ENCODE data around the gene BANF1.
A peak's percentile ranks its signal among the peaks of the same experiment; 100 is the strongest.

BANF1 gene

DNA sequence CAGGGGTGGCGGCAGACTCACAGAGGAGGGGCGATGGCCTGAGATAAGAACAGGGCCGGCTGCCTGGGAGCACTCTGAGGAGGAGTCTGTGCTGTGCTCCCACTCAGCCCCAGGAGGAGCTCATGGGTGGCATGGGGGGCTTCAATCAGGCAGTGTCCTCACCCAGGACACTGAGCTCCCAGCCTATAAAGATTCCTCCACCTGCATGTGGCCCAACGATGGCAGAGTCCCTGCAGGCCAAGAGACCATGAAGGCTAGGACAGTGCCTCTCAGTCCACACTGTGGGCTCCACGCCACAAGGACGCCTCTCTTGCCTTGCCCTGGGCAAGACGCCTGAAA lies 11.4 kb downstream of the BANF1 start:
- DNase-seq, result no peak
- H3K23ac ChIP-seq (ENCODE audit: low read length), result no peak overlapping the region
- H3K79me2 ChIP-seq (ENCODE audit: control insufficient read depth, insufficient read depth, low read length, poor library complexity), result peaks cover 3% of the 10 kb centered on the region
- H4K12ac ChIP-seq (ENCODE audit: low read depth, low read length), result no peak overlapping the region
- peak overlapping the region; percentile 95 for H4K91ac ChIP-seq (ENCODE audit: low read depth, low read length)
- H2BK5ac ChIP-seq (ENCODE audit: low read depth, low read length, poor library complexity), result peak overlapping the region; percentile 54
- H3K4me3 ChIP-seq (ENCODE audit: low read depth, low read length), result no peak overlapping the region
- no peak overlapping the region for H3K14ac ChIP-seq (ENCODE audit: low read length)
- H4K8ac ChIP-seq (ENCODE audit: low read depth, low read length), result peak overlapping the region; percentile 33
- peak overlapping the region; percentile 76 for H3K27ac ChIP-seq (ENCODE audit: low read depth, low read length)
- no peak overlapping the region for H2AFZ ChIP-seq (ENCODE audit: insufficient read depth, low read length, poor library complexity)
- peak overlapping the region; percentile 75 for H2AK5ac ChIP-seq (ENCODE audit: low read length)
- H3K27me3 ChIP-seq (ENCODE audit: insufficient read depth, low read length), result no peaks in the 10 kb centered on the region
- H3K9ac ChIP-seq (ENCODE audit: low read length), result no peak overlapping the region
- H3K4ac ChIP-seq (ENCODE audit: low read depth, low read length), result peak overlapping the region; percentile 0
- peaks cover 37 to 41% of the 10 kb centered on the region in 2 experiments for H3K4me1 ChIP-seq (ENCODE audit: control insufficient read depth in 1 of 2, insufficient read depth in 2 of 2, low read length in 2 of 2)
- no peaks in the 10 kb centered on the region for H3K36me3 ChIP-seq (ENCODE audit: control insufficient read depth in 1 of 2, insufficient read depth in 2 of 2, low read length in 2 of 2)
- WGBS (ENCODE audit: extremely low coverage, insufficient coverage, insufficient read length), result no CpG with 5 or more reads among the region's 7 CpGs
- peaks cover 19% of the 10 kb centered on the region for H3K79me1 ChIP-seq (ENCODE audit: low read length)
- peak overlapping the region; percentile 92 for H2BK120ac ChIP-seq (ENCODE audit: insufficient read depth, low read length, poor library complexity)
- H3K18ac ChIP-seq (ENCODE audit: low read length), result peak overlapping the region; percentile 75
- H2BK12ac ChIP-seq (ENCODE audit: low read length), result peak overlapping the region; percentile 95
- no peaks in the 10 kb centered on the region for H3K9me3 ChIP-seq (ENCODE audit: insufficient read depth, low read depth, low read length)
- no peak overlapping the region for H3K4me2 ChIP-seq (ENCODE audit: low read length)

DNA sequence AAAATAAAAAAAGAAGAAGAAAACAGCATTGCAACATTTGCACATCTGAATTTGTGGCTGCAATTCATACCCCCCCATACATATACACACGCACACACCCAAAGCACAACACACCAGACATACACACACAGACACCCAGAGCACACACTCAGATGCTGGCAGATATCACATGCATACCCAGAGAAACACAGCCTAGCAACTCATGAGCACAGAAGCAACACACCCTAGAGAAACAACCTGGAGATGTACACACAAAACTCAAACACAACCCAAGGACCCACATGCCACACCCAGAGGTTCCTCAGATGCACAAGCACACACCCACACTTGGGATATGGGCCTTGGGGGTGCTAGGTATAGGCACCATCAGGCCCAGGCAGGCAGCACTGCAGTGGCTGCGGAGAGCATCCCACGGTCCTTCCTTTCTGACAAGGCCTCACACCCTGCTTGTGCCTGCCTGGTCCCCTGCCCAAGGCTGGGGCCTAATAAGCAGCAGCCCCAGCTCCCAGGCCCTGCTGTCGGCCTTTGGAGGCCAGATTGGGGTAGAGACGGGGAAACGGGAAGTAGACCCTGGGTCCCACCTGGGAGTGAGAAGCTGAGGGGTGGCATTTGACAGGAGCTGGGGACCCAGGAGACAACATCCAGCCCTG lies 12.6 kb downstream of the BANF1 start:
- no peaks in the 10 kb centered on the region for H3K27me3 ChIP-seq (ENCODE audit: insufficient read depth, low read length)
- H3K27ac ChIP-seq (ENCODE audit: low read depth, low read length), result no peak overlapping the region
- H4K91ac ChIP-seq (ENCODE audit: low read depth, low read length), result no peak overlapping the region
- peak overlapping the region; percentile 42 for H2BK12ac ChIP-seq (ENCODE audit: low read length)
- no peak overlapping the region for H3K4me3 ChIP-seq (ENCODE audit: low read depth, low read length)
- no peak overlapping the region for H3K4ac ChIP-seq (ENCODE audit: low read depth, low read length)
- peak overlapping the region; percentile 24 for H3K9ac ChIP-seq (ENCODE audit: low read length)
- peaks cover 36 to 38% of the 10 kb centered on the region in 2 experiments for H3K4me1 ChIP-seq (ENCODE audit: control insufficient read depth in 1 of 2, insufficient read depth in 2 of 2, low read length in 2 of 2)
- H2BK5ac ChIP-seq (ENCODE audit: low read depth, low read length, poor library complexity), result no peak overlapping the region
- WGBS (ENCODE audit: extremely low coverage, insufficient coverage, insufficient read length), result no CpG with 5 or more reads among the region's 6 CpGs
- no peaks in the 10 kb centered on the region for H3K9me3 ChIP-seq (ENCODE audit: insufficient read depth, low read depth, low read length)
- no peak overlapping the region for H4K8ac ChIP-seq (ENCODE audit: low read depth, low read length)
- H3K36me3 ChIP-seq (ENCODE audit: control insufficient read depth in 1 of 2, insufficient read depth in 2 of 2, low read length in 2 of 2), result no peaks in the 10 kb centered on the region
- no peak overlapping the region for H3K4me2 ChIP-seq (ENCODE audit: low read length)
- H2AFZ ChIP-seq (ENCODE audit: insufficient read depth, low read length, poor library complexity), result no peak overlapping the region
- peaks cover 19% of the 10 kb centered on the region for H3K79me1 ChIP-seq (ENCODE audit: low read length)
- no peak for DNase-seq
- no peak overlapping the region for H2AK5ac ChIP-seq (ENCODE audit: low read length)
- H3K14ac ChIP-seq (ENCODE audit: low read length), result no peak overlapping the region
- no peak overlapping the region for H3K18ac ChIP-seq (ENCODE audit: low read length)
- no peak overlapping the region for H2BK120ac ChIP-seq (ENCODE audit: insufficient read depth, low read length, poor library complexity)
- H4K12ac ChIP-seq (ENCODE audit: low read depth, low read length), result no peak overlapping the region
- peaks cover 3% of the 10 kb centered on the region for H3K79me2 ChIP-seq (ENCODE audit: control insufficient read depth, insufficient read depth, low read length, poor library complexity)
- H3K23ac ChIP-seq (ENCODE audit: low read length), result no peak overlapping the region

DNA sequence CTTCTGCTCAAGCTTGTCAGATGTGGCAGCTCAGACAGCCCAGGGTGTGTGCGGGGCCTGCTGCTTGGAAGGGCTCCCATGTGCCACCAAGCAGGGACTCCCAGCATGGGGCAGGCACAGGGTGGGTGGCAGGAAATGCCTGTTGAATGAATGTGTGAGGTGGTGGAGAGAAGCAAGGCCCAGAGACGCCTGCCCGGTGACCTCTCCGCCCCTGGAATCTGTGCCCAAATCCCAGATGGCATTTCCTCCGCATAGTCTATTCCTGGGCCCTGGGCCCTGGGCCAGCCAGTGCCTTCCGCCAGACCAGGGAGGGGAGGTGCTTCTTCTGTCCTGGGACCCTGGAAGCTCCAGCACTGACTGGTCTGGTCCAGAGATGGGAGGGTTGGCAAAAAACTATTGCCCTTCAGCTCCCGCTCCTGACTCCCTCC lies 13.2 kb downstream of the BANF1 start:
- Histone ChIP-seq H4K12ac (ENCODE audit: low read depth, low read length) (no peak overlapping the region), H3K27ac (ENCODE audit: low read depth, low read length) (no peak overlapping the region), H3K79me2 (ENCODE audit: control insufficient read depth, insufficient read depth, low read length, poor library complexity) (peaks cover 3% of the 10 kb centered on the region), H3K4ac (ENCODE audit: low read depth, low read length) (no peak overlapping the region), H2BK12ac (ENCODE audit: low read length) (peak overlapping the region; percentile 42), H4K8ac (ENCODE audit: low read depth, low read length) (no peak overlapping the region), H3K9ac (ENCODE audit: low read length) (no peak overlapping the region), H4K91ac (ENCODE audit: low read depth, low read length) (no peak overlapping the region), H2BK5ac (ENCODE audit: low read depth, low read length, poor library complexity) (no peak overlapping the region), H2AK5ac (ENCODE audit: low read length) (no peak overlapping the region), H3K18ac (ENCODE audit: low read length) (no peak overlapping the region), H3K9me3 (ENCODE audit: insufficient read depth, low read depth, low read length) (no peaks in the 10 kb centered on the region), H3K14ac (ENCODE audit: low read length) (no peak overlapping the region), H3K4me2 (ENCODE audit: low read length) (no peak overlapping the region), H2BK120ac (ENCODE audit: insufficient read depth, low read length, poor library complexity) (no peak overlapping the region), H3K36me3 (ENCODE audit: control insufficient read depth in 1 of 2, insufficient read depth in 2 of 2, low read length in 2 of 2) (no peaks in the 10 kb centered on the region), H3K27me3 (ENCODE audit: insufficient read depth, low read length) (no peaks in the 10 kb centered on the region), H3K4me1 (ENCODE audit: control insufficient read depth in 1 of 2, insufficient read depth in 2 of 2, low read length in 2 of 2) (peaks cover 34 to 38% of the 10 kb centered on the region in 2 experiments), H2AFZ (ENCODE audit: insufficient read depth, low read length, poor library complexity) (no peak overlapping the region), H3K4me3 (ENCODE audit: low read depth, low read length) (no peak overlapping the region), H3K23ac (ENCODE audit: low read length) (no peak overlapping the region), H3K79me1 (ENCODE audit: low read length) (peaks cover 19% of the 10 kb centered on the region)
- no peak for DNase-seq
- WGBS (ENCODE audit: extremely low coverage, insufficient coverage, insufficient read length), result no CpG with 5 or more reads among the region's 7 CpGs

DNA sequence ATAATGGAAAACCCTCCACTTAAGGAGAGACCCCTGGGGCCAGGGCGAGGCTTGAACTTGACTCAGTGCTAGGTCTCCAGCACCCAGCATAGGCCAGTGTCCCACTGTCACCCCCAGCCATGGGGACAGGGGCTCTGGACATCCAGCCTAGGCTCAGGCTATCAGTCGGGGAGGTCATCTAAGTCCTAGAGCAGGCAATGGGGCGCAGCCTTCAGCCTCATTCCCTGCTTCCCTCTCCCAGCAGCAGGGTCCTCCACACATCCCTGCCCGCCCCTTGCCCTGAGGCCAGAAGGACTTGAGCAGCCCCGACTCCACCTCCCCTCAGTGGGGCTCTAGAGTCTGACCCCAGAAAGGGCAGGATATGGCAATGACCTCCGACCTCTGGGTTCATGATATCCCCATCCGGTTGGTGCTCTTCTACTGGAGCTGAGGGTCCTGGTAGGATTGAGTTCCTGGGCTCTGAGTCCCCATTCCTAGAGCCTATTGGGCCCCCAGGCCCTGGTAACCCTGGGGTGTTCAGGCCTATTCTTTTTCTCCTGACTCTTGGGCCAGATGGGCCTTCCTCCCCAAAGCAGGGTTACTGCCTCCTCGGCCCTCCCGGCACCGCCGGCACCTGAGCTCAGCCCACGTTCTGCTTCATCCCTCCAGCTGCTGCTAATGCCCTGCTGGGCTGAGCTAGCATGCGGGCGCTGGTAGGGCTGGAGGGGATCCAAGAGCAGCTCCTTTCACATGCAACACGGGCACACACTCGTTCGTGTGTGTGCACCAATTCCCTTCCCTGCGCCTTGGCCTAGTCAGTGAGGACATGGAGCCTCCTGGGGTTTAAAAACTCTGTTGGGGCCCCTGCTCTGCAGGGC lies 13.9 kb downstream of the BANF1 start:
- H3K4ac ChIP-seq (ENCODE audit: low read depth, low read length), result no peak overlapping the region
- no peak overlapping the region for H3K14ac ChIP-seq (ENCODE audit: low read length)
- H2BK12ac ChIP-seq (ENCODE audit: low read length), result no peak overlapping the region
- no peaks in the 10 kb centered on the region for H3K9me3 ChIP-seq (ENCODE audit: insufficient read depth, low read depth, low read length)
- no peak overlapping the region for H4K8ac ChIP-seq (ENCODE audit: low read depth, low read length)
- no peak overlapping the region for H4K91ac ChIP-seq (ENCODE audit: low read depth, low read length)
- no peak overlapping the region for H3K18ac ChIP-seq (ENCODE audit: low read length)
- H3K36me3 ChIP-seq (ENCODE audit: control insufficient read depth in 1 of 2, insufficient read depth in 2 of 2, low read length in 2 of 2), result no peaks in the 10 kb centered on the region
- H3K4me2 ChIP-seq (ENCODE audit: low read length), result no peak overlapping the region
- H3K9ac ChIP-seq (ENCODE audit: low read length), result no peak overlapping the region
- H2BK5ac ChIP-seq (ENCODE audit: low read depth, low read length, poor library complexity), result no peak overlapping the region
- no peak overlapping the region for H3K23ac ChIP-seq (ENCODE audit: low read length)
- WGBS (ENCODE audit: extremely low coverage, insufficient coverage, insufficient read length), result no CpG with 5 or more reads among the region's 18 CpGs
- peaks cover 29 to 35% of the 10 kb centered on the region in 2 experiments for H3K4me1 ChIP-seq (ENCODE audit: control insufficient read depth in 1 of 2, insufficient read depth in 2 of 2, low read length in 2 of 2)
- DNase-seq, result peak; percentile 63 to 70
- no peaks in the 10 kb centered on the region for H3K27me3 ChIP-seq (ENCODE audit: insufficient read depth, low read length)
- peaks cover 16% of the 10 kb centered on the region for H3K79me1 ChIP-seq (ENCODE audit: low read length)
- no peak overlapping the region for H3K27ac ChIP-seq (ENCODE audit: low read depth, low read length)
- no peak overlapping the region for H2AK5ac ChIP-seq (ENCODE audit: low read length)
- no peak overlapping the region for H2AFZ ChIP-seq (ENCODE audit: insufficient read depth, low read length, poor library complexity)
- H3K79me2 ChIP-seq (ENCODE audit: control insufficient read depth, insufficient read depth, low read length, poor library complexity), result peaks cover 3% of the 10 kb centered on the region
- no peak overlapping the region for H4K12ac ChIP-seq (ENCODE audit: low read depth, low read length)
- no peak overlapping the region for H3K4me3 ChIP-seq (ENCODE audit: low read depth, low read length)
- no peak overlapping the region for H2BK120ac ChIP-seq (ENCODE audit: insufficient read depth, low read length, poor library complexity)

All from trophoblast cell (in vitro differentiated cells and primary cell).